GM15510 (cell line): ENCODE measurements around the gene CCDC91.

Experiments
- POLR2A ChIP-seq: IDR thresholded peaks from 3 replicates; pipeline ENCODE4 v1.6.1; 2011; ENCODE audit warnings: borderline replicate concordance; ENCODE audit not compliant: insufficient read length; ENCODE audit errors: extremely low read depth

CCDC91 gene, protein sequence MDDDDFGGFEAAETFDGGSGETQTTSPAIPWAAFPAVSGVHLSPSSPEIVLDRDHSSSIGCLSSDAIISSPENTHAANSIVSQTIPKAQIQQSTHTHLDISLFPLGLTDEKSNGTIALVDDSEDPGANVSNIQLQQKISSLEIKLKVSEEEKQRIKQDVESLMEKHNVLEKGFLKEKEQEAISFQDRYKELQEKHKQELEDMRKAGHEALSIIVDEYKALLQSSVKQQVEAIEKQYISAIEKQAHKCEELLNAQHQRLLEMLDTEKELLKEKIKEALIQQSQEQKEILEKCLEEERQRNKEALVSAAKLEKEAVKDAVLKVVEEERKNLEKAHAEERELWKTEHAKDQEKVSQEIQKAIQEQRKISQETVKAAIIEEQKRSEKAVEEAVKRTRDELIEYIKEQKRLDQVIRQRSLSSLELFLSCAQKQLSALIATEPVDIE

DNA sequence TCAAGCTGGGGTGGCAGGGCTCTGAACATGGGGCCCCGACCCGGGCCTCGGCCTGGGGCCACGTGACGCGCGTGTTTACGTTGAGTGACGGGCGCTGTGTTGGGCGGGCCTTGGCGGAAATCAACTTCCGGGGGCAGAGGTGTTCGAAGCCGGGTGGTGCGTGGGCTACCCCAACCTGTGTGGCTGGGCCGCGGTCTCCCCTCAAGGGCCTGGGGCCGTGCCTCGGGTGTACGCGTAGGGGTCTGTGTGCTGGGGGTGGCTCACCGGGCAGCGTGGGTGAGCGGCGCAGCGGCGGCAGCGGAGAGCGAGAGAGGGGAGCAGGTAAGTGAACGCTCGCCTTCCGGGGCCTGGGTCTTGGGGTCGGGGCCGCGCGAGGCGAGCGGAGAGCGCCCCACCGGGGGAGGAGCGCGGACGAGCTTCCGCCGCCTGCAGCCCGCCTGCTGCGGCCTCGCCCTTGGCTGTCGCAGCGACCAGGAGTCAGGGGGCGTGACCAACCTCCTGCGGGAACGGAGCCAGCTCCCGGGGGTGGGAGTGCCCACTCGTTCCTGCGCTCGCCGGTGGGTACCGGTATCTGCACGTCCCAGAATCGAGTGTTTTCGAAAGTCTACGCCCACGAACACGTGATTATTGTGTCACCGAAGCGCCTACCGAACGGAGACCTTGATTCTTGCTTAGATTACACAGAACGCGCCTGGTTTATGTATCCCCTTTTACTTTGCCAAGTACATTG is at the start of gene CCDC91:
Gene CCDC91, plus strand, starts transcription at position 136 of the 730 bp plus-strand sequence. CDS start 66,760 bp downstream, outside the sequence.
- peak; percentile 73 for TF ChIP-seq POLR2A

DNA sequence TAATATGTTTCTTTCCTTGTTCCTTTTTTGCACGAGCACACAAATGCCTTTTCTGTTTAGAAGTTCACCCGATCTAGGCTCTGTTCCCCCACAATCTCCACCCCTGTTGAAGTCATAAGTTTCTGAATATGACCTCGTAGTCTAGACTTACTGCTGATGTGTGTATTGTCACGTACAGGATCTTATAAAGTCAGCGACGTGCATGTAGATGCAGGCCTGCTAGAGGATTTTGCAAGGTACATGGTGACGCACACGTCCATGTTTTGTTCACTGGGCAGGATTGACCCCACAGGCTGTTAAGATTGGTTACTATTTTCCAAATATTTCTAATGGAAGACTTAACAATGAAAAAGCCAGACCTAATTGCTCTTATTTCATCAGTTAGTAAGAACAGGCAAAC is 46.2 kb upstream of the CCDC91 start:
- no peak for TF ChIP-seq POLR2A

GRCh38 chr12:28144532-28144931 is 45.7 kb upstream of the CCDC91 start:
- TF ChIP-seq POLR2A = no peak

DNA sequence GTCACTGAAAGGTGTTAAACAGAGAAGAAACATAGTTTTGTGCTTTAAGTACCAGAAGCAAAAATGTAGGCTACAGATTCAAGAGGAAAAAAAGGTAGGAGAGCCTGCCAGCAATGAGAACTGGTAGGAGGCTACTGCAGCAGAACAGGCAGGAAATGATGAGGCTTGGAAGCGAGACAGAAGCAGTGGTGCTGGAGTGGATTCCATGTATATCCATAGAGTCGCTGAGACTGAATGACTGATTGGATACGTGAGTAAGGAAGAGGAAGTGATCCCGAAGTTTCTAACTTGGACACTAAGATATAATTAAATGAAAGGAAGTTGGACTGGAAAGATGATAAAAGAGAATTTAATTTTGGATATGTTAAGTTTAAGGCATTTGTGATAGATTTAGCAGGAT is 45.0 kb upstream of the CCDC91 start:
- TF ChIP-seq POLR2A = no peak

GRCh38 chr12:28149279-28149678 is 41.0 kb upstream of the CCDC91 start:
- TF ChIP-seq POLR2A = no peak

DNA sequence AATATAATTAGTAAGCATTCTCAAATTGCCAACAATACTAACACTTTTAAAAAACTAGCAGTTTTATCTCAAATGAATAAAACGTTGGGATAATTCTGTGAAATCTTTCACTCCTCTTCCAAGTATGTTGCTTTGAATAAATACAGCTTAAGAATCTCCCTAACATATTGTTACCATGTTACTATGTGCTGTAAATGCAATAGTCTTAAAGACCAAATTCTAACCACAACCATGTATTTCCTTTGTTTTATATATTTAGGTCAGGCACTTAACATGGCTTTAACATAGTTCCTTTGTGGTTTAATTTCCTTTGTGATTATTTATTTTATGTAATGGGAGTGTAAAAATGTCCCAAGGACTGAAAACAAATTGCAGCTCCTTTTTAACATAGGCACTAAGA is 33.9 kb upstream of the CCDC91 start:
- TF ChIP-seq POLR2A = no peak

DNA sequence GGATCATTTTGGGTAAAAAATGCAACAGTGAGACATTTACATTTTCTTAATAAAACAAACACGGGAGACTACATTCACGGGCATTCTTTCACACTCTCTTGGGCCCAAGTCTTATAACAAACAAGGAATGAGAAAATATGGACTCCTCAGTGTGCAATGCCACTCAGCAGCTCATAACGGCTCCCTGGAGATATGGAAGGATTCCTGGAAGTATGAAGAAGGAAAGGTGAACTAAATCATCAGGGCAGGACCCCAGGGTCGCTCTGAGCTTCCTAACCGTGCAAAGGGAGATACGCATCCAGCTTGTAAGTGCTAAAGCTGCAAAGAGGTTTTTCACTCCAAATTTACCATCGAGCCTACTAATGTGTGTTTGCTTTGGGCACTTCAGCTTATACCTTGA is 33.5 kb upstream of the CCDC91 start:
- TF ChIP-seq POLR2A = no peak

- TF ChIP-seq POLR2A = no peak
Measured at GRCh38 chr12:28158353-28158752, 31.9 kb upstream of the CCDC91 start.

DNA sequence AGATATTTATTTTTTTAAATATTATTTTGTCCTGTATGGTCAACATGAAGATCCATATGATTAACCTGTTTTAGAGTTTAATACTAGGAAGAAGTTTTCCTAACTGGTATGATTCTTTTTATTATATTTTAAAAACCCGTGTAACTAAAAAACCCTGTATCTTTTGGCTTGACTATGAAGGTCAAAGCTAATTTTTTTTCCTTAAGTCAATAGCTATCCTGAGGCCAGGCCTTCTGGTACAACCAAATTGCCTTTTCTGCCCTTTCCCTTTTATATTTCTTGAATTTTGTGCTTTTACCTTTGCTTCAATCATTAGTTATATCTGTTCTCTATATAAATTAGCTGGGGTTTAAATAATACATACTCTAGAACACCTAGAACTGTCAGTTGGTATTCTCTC is 30.6 kb upstream of the CCDC91 start:
- no peak for TF ChIP-seq POLR2A

DNA sequence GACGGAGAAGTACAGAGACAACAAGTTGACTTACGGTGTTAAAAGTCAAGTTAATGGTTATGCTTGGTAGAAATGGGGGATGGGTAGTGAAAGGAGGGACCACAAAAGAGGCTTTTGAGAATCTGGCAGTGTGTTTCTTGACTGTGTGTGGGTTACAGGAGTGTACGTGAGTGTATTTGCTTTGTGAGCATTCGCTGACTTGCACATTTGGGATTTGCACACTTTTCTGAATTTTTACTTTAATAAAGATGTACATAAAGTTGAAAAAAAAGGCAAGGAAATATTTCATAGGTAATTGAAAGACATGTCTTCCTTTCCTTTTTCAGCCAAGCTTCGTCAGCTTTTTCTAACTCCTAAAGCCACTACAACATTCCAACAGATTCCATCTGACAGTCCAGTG is 28.6 kb upstream of the CCDC91 start:
- TF ChIP-seq POLR2A = no peak

- TF ChIP-seq POLR2A = no peak
Measured at GRCh38 chr12:28162697-28163096, 27.6 kb upstream of the CCDC91 start.

GRCh38 chr12:28164644-28165275 is 25.5 kb upstream of the CCDC91 start:
- TF ChIP-seq POLR2A = no peak

DNA sequence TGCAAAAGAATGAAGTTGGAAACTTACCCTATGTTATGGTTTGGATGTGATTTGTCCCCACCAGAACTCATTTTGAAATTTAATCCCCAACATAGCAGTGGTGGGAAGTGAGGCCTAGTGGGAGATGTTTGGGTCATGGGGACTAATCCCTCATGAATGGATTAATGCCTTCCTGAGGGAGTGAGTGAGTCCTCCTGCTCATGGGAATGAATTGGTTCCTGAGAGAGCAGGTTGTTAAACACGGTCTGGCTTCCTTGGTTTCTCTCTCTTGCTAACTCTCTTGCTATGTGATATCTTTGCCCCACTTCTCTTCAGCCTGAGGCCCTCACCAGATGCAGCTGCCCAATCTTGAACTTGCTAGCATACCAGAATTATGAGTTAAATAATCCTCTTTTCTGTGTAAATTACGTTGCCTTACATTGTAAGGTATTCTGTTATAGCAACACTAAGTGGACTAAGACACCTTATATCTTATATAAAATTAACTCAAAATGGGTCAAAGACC is 22.2 kb upstream of the CCDC91 start:
- no peak for TF ChIP-seq POLR2A

DNA sequence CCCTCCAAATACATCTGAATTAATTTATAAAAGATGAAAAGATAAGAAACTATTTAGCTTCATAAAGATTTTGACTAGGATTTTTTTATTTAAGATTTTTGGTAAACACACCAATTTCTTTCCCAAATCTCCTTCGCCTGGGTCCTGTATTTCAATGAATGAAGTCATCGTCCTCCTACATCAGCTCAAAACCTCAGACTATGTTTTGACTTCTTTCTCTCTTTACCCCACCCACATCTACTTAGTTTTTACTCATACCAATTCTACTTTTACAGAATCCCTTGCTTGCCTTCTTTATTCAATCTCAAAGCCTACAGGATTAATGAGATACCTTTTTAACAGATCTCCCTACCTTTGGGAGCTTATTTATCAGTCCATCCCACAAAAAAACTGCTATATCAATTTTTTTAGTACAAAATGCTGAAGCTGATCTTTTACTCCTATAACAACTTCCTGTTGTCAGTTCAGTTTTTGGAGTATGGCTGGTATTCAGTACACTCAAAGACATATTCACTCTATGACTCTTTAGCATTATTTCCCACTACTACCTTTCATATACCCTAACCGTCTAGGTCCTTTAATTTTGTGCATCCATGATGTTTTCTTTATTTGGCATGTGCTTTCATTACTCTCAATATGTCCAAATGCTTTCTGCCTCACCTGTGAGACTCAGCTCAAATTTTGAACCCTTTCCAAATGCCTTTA is 18.7 kb upstream of the CCDC91 start:
- no peak for TF ChIP-seq POLR2A
